ENCODE data around the gene INTS6.

DNA sequence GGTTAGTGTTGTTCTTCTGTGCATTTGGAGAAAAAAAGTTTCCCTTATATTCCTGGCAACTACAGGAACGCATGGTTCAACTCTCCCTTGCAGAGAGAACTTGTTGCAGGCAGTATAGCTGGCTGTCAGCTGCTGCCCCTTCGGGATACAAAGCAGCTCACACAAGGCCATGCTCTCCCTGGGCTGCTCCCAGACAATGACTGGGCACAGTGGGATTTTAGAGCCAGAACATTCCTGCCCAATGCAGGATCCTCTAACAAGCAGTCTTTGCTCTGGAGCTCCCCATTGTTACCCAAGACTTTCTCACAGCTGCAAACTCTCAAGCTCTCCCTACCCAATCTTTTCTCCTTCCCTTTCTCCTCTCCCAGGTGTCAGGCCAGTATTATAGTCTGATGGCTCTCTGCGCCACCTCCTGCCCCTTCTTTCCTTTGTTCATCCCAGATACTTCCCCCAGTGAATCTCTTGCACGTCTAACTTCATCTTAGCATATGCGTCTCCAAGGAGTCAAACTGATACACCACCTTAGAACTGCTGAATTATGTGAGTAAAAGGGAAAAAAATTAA, 140.8 kb downstream of the INTS6 start:
- TF ChIP-seq POLR2A (IDR thresholded peaks at IDR 0.05): no peak
- TF ChIP-seq, protein P1, sequence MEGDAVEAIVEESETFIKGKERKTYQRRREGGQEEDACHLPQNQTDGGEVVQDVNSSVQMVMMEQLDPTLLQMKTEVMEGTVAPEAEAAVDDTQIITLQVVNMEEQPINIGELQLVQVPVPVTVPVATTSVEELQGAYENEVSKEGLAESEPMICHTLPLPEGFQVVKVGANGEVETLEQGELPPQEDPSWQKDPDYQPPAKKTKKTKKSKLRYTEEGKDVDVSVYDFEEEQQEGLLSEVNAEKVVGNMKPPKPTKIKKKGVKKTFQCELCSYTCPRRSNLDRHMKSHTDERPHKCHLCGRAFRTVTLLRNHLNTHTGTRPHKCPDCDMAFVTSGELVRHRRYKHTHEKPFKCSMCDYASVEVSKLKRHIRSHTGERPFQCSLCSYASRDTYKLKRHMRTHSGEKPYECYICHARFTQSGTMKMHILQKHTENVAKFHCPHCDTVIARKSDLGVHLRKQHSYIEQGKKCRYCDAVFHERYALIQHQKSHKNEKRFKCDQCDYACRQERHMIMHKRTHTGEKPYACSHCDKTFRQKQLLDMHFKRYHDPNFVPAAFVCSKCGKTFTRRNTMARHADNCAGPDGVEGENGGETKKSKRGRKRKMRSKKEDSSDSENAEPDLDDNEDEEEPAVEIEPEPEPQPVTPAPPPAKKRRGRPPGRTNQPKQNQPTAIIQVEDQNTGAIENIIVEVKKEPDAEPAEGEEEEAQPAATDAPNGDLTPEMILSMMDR (IDR thresholded peaks at IDR 0.05): no peak
